GM20431 (cell line): ENCODE measurements around the gene UBE2C.

Experiments
- in situ Hi-C: fragments of 300-500 bp; cut with MseI, MboI; formaldehyde crosslinking; loops from one replicate; pipeline ENCODE4 v1.15.0; 2020; ENCODE audit warnings: low sequenced_read_pairs; ENCODE audit not compliant: unreplicated experiment

UBE2C gene

GRCh38 chr20:45851501-45851900, 39.1 kb downstream of the UBE2C start:
- in situ Hi-C loops = no loop called here

GRCh38 chr20:45852326-45852725, 39.9 kb downstream of the UBE2C start:
- in situ Hi-C loops = no loop called here

- in situ Hi-C loops = no loop called here
These were observed 41.0 kb downstream of the UBE2C start for GRCh38 chr20:45853484-45853883.

GRCh38 chr20:45857114-45857881, 44.9 kb downstream of the UBE2C start, which contains the start of the genes ACOT8 and ZSWIM3:
TSS of gene ACOT8 (minus strand) at chr20:45857392. CDS start at chr20:45857315, 77 bp downstream.
TSS of gene ZSWIM3 (plus strand) at chr20:45857614. CDS start at chr20:45857826, 212 bp downstream.
- in situ Hi-C loops = no loop called here

GRCh38 chr20:45857882-45858216, 45.4 kb downstream of the UBE2C start:
- in situ Hi-C loops = no loop called here

- in situ Hi-C loops = no loop called here
These were observed 47.5 kb downstream of the UBE2C start for GRCh38 chr20:45859916-45860315.

GRCh38 chr20:45860560-45861220, 48.2 kb downstream of the UBE2C start:
- in situ Hi-C loops = no loop called here

GRCh38 chr20:45861221-45862075, 49.0 kb downstream of the UBE2C start:
- in situ Hi-C loops = no loop called here

- in situ Hi-C loops = no loop called here
These were observed 51.4 kb downstream of the UBE2C start for GRCh38 chr20:45863543-45864470.

- in situ Hi-C loops = no loop called here
These were observed 54.0 kb downstream of the UBE2C start for GRCh38 chr20:45866454-45866853.
